ENCODE measurements around the gene TNNI2.

The TNNI2 gene

DNA sequence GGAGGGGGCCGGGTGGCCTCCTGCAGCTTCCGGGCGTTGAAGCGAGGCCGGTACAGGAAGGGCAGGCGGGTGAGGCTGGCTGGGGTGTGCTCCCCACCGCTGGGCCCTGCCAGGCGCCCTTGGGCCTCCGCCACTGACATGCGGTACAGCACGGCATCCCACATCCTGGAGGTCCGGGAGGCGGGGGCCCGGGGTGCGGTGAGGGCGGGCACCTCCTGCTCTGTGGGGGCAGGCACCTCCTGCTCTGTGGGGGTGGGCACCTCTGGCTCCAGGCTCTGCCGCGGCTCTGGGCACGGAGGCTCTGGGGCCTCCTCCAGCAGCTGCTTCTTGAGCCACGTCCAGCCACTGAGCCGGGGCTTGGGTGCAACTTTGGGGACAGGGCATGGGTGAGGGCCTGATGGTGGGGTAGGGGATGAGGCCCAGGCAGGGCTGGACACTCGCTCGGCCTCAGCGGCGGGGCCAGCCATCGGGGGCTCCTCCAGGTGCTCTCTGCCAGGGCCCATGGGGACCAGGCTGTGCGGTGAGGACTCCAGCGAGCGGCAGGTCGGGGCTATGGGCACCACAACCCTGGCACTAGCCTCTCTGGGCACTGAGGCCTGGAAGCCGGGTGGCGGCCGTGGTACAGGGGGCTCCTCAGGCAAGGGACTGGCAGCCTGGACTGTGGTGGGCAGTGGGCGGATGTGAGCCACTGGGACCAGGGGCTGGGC, 50.6 kb downstream of the TNNI2 start:
- Histone ChIP-seq H3K9me3 (replicated peaks; ENCODE audit: insufficient read depth, low read length) (no peaks in the 10 kb centered on the region), H3K9ac (ENCODE audit: low read length) (no peak overlapping the region), H4K20me1 (ENCODE audit: insufficient read depth, low read length) (no peaks in the 10 kb centered on the region), H3F3A (ENCODE audit: insufficient read depth, low read length) (no peaks in the 10 kb centered on the region), H2AFZ (ENCODE audit: low read length) (no peak overlapping the region), H3K9me2 (replicated peaks; ENCODE audit: insufficient read depth, low read length) (no peaks in the 10 kb centered on the region), H3K27ac (ENCODE audit: low read length) (no peak overlapping the region), H3K4me3 (ENCODE audit: low read length) (no peak overlapping the region), H3K4me2 (ENCODE audit: low read depth, low read length) (no peak overlapping the region), H3K36me3 (replicated peaks; ENCODE audit: insufficient read depth, low read length) (no peaks in the 10 kb centered on the region; the same call in 1 of the 2 replicates), H3K27me3 (replicated peaks; ENCODE audit: insufficient read depth, low read length) (no peaks in the 10 kb centered on the region; the same call in 1 of the 2 replicates), H3K4me1 (ENCODE audit: low read length) (no peaks in the 10 kb centered on the region), H3K79me2 (ENCODE audit: low read length) (no peaks in the 10 kb centered on the region)
- no peak for DNase-seq
- no peak for TF ChIP-seq EZH2 (optimal IDR thresholded peaks at IDR 0.05; ENCODE audit: low read depth, low read length)
- TF ChIP-seq, protein P1, sequence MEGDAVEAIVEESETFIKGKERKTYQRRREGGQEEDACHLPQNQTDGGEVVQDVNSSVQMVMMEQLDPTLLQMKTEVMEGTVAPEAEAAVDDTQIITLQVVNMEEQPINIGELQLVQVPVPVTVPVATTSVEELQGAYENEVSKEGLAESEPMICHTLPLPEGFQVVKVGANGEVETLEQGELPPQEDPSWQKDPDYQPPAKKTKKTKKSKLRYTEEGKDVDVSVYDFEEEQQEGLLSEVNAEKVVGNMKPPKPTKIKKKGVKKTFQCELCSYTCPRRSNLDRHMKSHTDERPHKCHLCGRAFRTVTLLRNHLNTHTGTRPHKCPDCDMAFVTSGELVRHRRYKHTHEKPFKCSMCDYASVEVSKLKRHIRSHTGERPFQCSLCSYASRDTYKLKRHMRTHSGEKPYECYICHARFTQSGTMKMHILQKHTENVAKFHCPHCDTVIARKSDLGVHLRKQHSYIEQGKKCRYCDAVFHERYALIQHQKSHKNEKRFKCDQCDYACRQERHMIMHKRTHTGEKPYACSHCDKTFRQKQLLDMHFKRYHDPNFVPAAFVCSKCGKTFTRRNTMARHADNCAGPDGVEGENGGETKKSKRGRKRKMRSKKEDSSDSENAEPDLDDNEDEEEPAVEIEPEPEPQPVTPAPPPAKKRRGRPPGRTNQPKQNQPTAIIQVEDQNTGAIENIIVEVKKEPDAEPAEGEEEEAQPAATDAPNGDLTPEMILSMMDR (IDR thresholded peaks at IDR 0.05; ENCODE audit: low read length) = no peak
- no peak for TF ChIP-seq EZH2phosphoT487 (IDR thresholded peaks at IDR 0.05; ENCODE audit: low read length)

DNA sequence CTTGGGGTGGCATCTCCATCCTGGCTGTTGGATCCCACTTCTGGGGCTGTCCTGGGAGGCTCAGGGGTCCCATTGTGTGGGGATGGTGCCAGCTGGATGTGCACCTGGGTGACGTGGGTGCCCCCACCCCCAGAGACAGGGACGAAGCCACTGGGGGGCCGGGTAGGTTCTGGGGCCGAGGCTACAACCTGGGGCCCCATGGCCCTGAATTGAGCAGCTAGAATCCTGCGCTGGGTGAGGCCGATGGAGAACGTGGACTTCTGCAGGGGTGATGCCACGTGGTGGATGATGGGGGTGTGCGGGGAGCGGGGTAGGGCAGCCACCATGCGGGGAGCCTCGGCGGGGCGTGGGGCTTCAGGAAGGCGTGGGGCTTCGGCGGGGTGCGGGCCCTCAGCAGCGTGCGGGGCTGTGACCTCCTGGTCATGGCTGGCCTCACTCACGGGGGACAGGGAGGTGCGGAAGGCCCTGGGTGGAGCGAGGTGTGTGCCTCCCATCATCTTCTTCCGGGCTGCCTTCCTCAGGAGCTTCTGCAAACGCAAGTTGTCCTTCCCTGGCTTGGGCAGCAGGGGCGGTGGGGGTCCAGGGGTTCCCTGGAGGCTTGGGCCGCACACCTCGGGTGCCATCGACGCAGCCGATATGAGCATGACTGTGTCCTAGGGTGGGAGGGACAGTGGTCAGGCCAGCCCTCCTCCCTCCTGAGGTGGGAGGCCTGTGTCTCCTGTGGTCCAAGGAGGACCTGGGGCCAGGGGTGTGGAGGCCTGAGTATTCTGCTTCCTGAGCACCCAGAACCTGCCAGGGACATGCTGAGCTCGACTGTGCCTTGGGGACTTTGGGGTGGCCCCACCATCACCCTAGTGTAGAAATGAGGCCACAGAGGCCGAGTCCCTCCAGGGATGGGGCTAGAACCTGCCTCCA, 51.4 kb downstream of the TNNI2 start:
- no peak overlapping the region for H3K4me3 ChIP-seq (ENCODE audit: low read length)
- no peak overlapping the region for H2AFZ ChIP-seq (ENCODE audit: low read length)
- no peaks in the 10 kb centered on the region for H3K4me1 ChIP-seq (ENCODE audit: low read length)
- H3K9ac ChIP-seq (ENCODE audit: low read length) = no peak overlapping the region
- no peaks in the 10 kb centered on the region for H3F3A ChIP-seq (ENCODE audit: insufficient read depth, low read length)
- no peak for TF ChIP-seq EZH2 (optimal IDR thresholded peaks at IDR 0.05; ENCODE audit: low read depth, low read length)
- TF ChIP-seq EZH2phosphoT487 (IDR thresholded peaks at IDR 0.05; ENCODE audit: low read length) = no peak
- TF ChIP-seq, protein P1 (IDR thresholded peaks at IDR 0.05; ENCODE audit: low read length) = no peak
- no peaks in the 10 kb centered on the region for H4K20me1 ChIP-seq (ENCODE audit: insufficient read depth, low read length)
- H3K9me3 ChIP-seq (replicated peaks; ENCODE audit: insufficient read depth, low read length) = no peaks in the 10 kb centered on the region
- H3K79me2 ChIP-seq (ENCODE audit: low read length) = no peaks in the 10 kb centered on the region
- DNase-seq = no peak
- no peak overlapping the region for H3K27ac ChIP-seq (ENCODE audit: low read length)
- peaks cover 6% of the 10 kb centered on the region for H3K27me3 ChIP-seq (replicated peaks; ENCODE audit: insufficient read depth, low read length)
- no peak overlapping the region for H3K4me2 ChIP-seq (ENCODE audit: low read depth, low read length)
- no peaks in the 10 kb centered on the region; the same call in 1 of the 2 replicates for H3K36me3 ChIP-seq (replicated peaks; ENCODE audit: insufficient read depth, low read length)
- H3K9me2 ChIP-seq (replicated peaks; ENCODE audit: insufficient read depth, low read length) = no peaks in the 10 kb centered on the region
